Measurements from ENCODE around the gene RAD51B. TPM values are rescaled to one million over a fixed set of nuclear protein-coding genes. Genes with fewer than 3 reads are reported as not detected.

Gene RAD51B
- total RNA-seq, 1 experiment from 2014 or later: 29.9 TPM

- no peak for TF ChIP-seq EZH2 (IDR thresholded peaks at IDR 0.05; ENCODE audit: low read depth)
- TF ChIP-seq CTCF (conservative IDR thresholded peaks at IDR 0.05): no peak
- Histone ChIP-seq H3K9me3 (ENCODE audit: insufficient read depth, low read depth) (no peaks in the 10 kb centered on the region), H3K4me2 (no peak overlapping the region), H3K27ac (no peak overlapping the region), H2AFZ (no peak overlapping the region), H3K4me3 (no peak overlapping the region), H3K27me3 (ENCODE audit: insufficient read depth, low read depth) (no peaks in the 10 kb centered on the region), H3K79me2 (ENCODE audit: low read depth) (no peaks in the 10 kb centered on the region), H4K20me1 (ENCODE audit: insufficient read depth) (no peaks in the 10 kb centered on the region), H3K9me2 (ENCODE audit: insufficient read depth) (no peaks in the 10 kb centered on the region), H3K36me3 (ENCODE audit: low read depth) (no peaks in the 10 kb centered on the region), H3F3A (ENCODE audit: insufficient read depth, low read depth) (peaks cover 5% of the 10 kb centered on the region; the same call in 1 of the 2 replicates), H3K4me1 (replicated peaks; ENCODE audit: insufficient read depth) (peaks cover 12% of the 10 kb centered on the region)
- intact Hi-C loops (cut with micrococcal nuclease; ENCODE audit: unreplicated experiment): no loop called here
- BruUV-seq (replicated peaks): no TSS peak
- ChIA-PET CTCF (no interaction called here), POLR2A (ENCODE audit: unreplicated experiment) (no interaction called here)
- no peak for DNase-seq
These were observed 891.2 kb downstream of the RAD51B start for GRCh38 chr14:68710776-68711175.

DNA sequence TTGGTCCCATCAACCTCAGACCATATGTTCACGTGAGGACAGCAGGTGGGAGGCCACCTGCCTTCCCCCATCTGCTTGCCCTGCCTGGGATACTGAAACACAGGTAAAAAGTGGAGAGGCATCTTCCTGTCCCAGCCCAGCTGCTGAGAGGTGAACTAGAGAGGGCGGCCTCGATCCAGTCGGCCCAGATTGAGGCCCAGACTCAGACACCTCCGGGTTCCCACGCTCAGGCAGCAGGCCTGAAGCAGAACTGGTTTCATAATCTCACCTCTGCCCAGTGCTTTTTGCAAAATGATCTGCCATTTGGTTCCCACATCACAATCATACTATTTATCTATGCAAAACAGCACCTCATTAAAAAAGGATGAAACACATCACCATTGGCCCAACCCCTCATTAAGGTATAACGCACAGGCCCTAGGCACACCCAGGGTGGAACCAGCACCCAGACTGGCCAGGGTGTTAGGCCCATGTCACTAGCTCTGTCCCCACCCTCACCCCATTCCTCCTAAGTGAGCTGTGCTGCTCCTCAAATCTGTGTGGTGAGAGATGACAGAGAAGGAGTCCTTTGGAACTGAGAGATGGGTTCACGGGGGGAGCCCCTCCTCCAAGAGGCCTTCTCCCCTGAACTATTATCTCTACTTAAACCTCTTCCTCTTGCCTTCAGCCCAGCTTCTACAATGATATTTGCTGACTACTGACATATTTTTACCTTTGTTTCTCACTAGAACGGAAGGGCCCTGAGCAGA is 892.2 kb downstream of the RAD51B start:
- no TSS peak for BruUV-seq (replicated peaks)
- Histone ChIP-seq H3K4me2 (no peak overlapping the region), H3K9me3 (ENCODE audit: insufficient read depth, low read depth) (no peaks in the 10 kb centered on the region), H2AFZ (no peak overlapping the region), H4K20me1 (ENCODE audit: insufficient read depth) (no peaks in the 10 kb centered on the region), H3K36me3 (ENCODE audit: low read depth) (no peaks in the 10 kb centered on the region), H3K79me2 (ENCODE audit: low read depth) (no peaks in the 10 kb centered on the region), H3K4me3 (no peak overlapping the region), H3K27me3 (ENCODE audit: insufficient read depth, low read depth) (no peaks in the 10 kb centered on the region), H3K9me2 (ENCODE audit: insufficient read depth) (no peaks in the 10 kb centered on the region), H3K4me1 (replicated peaks; ENCODE audit: insufficient read depth) (0 out of 2 replicates have a peak, but pooled peaks cover 2% of the 10 kb centered on the region), H3K27ac (no peak overlapping the region), H3F3A (ENCODE audit: insufficient read depth, low read depth) (no peaks in the 10 kb centered on the region)
- DNase-seq: no peak
- ChIA-PET CTCF (no interaction called here), POLR2A (ENCODE audit: unreplicated experiment) (no interaction called here)
- no peak for TF ChIP-seq EZH2 (IDR thresholded peaks at IDR 0.05; ENCODE audit: low read depth)
- no peak for TF ChIP-seq CTCF (conservative IDR thresholded peaks at IDR 0.05)
- intact Hi-C loops (cut with micrococcal nuclease; ENCODE audit: unreplicated experiment): no loop called here

DNA sequence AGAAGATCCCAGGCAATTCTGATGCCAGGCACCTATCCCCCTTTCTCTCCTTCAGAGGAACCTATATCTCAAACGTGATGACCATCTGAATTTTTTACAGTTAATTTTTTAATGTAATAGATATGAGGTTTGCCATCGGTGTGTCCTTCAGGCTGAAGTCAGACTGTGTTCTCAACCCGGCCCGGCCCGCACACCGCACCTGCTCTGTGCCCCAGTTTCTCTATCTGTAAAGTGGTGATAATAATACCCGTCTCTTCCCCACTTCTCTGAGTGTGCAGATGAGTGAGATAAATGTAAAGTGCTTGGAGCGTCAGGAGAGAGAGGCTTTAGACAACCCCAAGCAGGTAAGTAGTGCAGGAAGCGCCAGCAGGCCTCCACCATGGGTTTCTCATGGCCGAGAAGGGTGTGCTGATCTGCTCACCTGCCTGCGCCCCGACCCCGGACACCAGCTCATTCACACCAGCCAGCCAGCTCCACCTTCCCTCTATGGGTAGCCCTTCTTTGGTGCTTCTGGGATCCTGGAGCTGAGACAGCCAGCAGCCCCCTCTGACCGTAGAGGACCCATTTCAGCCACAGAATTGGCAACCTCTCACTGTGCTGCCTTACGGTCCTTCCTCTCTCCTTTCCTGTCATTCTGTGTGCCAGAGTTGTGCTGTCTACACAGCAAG is 893.3 kb downstream of the RAD51B start:
- no peaks in the 10 kb centered on the region for H4K20me1 ChIP-seq (ENCODE audit: insufficient read depth)
- no peak overlapping the region for H2AFZ ChIP-seq
- H3K9me3 ChIP-seq (ENCODE audit: insufficient read depth, low read depth): no peaks in the 10 kb centered on the region
- ChIA-PET POLR2A (ENCODE audit: unreplicated experiment) (no interaction called here), CTCF (interaction anchor here (0.8 kb wide), 1 partner anchor 1140 kb away, joined by 4 read pairs; no protein-coding TSS in a partner anchor)
- no peak overlapping the region for H3K27ac ChIP-seq
- no peaks in the 10 kb centered on the region for H3K9me2 ChIP-seq (ENCODE audit: insufficient read depth)
- BruUV-seq (replicated peaks): no TSS peak
- no peaks in the 10 kb centered on the region for H3K79me2 ChIP-seq (ENCODE audit: low read depth)
- TF ChIP-seq CTCF (conservative IDR thresholded peaks at IDR 0.05) (no peak), EZH2 (IDR thresholded peaks at IDR 0.05; ENCODE audit: low read depth) (no peak)
- H3K4me1 ChIP-seq (replicated peaks; ENCODE audit: insufficient read depth): no peaks in the 10 kb centered on the region
- DNase-seq: no peak
- intact Hi-C loops (cut with micrococcal nuclease; ENCODE audit: unreplicated experiment): no loop called here
- H3K36me3 ChIP-seq (ENCODE audit: low read depth): no peaks in the 10 kb centered on the region
- no peak overlapping the region for H3K4me3 ChIP-seq
- no peaks in the 10 kb centered on the region for H3F3A ChIP-seq (ENCODE audit: insufficient read depth, low read depth)
- H3K27me3 ChIP-seq (ENCODE audit: insufficient read depth, low read depth): no peaks in the 10 kb centered on the region
- no peak overlapping the region for H3K4me2 ChIP-seq
